ENCODE data around the gene TKT.

- TF ChIP-seq CHD2 (IDR thresholded peaks at IDR 0.05; ENCODE audit: low read depth, low read length) (no peak), ZFX (CRISPR knock-in tag; IDR thresholded peaks at IDR 0.05; ENCODE audit: low read depth) (no peak), SMC3 (IDR thresholded peaks at IDR 0.05; ENCODE audit: low read length) (no peak), PHF5A (CRISPR knock-in tag; IDR thresholded peaks at IDR 0.05; ENCODE audit: low read depth, unreplicated experiment) (no peak), MAFF (IDR thresholded peaks at IDR 0.05; ENCODE audit: low read depth, low read length) (no peak), MBNL3 (CRISPR knock-in tag; conservative IDR thresholded peaks at IDR 0.05) (no peak), ZNF530 (CRISPR knock-in tag; IDR thresholded peaks at IDR 0.05; ENCODE audit: low read depth) (no peak)
Observed at GRCh38 chr3:53282581-53282980, 26.8 kb upstream of the TKT start.
